Tibial nerve (tissue), 4 donors: ENCODE measurements around the gene SLCO4C1. TPM values are rescaled to one million over a fixed set of nuclear protein-coding genes. Genes with fewer than 3 reads are reported as not detected.

Source experiments
- DNase-seq, 2 donors: peaks; one replicate each; pipeline ENCODE4 v3.0.0-alpha.2; 2019; ENCODE audit warnings: low spot score in 2 of 2
- H3K27ac ChIP-seq, 4 donors: fragments of 200-600 bp; sonication (generic) in 3 of 4; one replicate each; pipeline ENCODE4 v1.5.1; 2017 to 2019; ENCODE audit warnings: mild to moderate bottlenecking in 1 of 4
- H3K27me3 ChIP-seq, 2 donors: fragments of 200-600 bp; sonication (generic) in 1 of 2; one replicate each; pipeline versions ENCODE4 v1.5.1 to v1.6.0; 2017 to 2019
- H3K36me3 ChIP-seq, 3 donors: fragments of 200-600 bp; sonication (generic); one replicate each; pipeline ENCODE4 v1.5.1; 2018 to 2019
- H3K4me1 ChIP-seq, 4 donors: fragments of 200-600 bp; sonication (generic) in 3 of 4; one replicate each; pipeline ENCODE4 v1.5.1; 2017 to 2019
- H3K4me3 ChIP-seq, 4 donors: fragments of 200-600 bp; sonication (generic) in 3 of 4; one replicate each; pipeline ENCODE4 v1.5.1; 2017 to 2019; ENCODE audit warnings: mild to moderate bottlenecking in 1 of 4, moderate library complexity in 1 of 4
- H3K9me3 ChIP-seq, 4 donors: fragments of 200-600 bp; sonication (generic) in 3 of 4; one replicate each; pipeline ENCODE4 v1.5.1; 2017 to 2019
- EP300 ChIP-seq, 2 donors: sonication (generic); formaldehyde crosslinking; IDR thresholded peaks; one replicate each; pipeline ENCODE4 v1.6.1; 2017; ENCODE audit warnings: antibody characterized with exemption in 2 of 2, mild to moderate bottlenecking in 1 of 2
- POLR2A ChIP-seq, 2 donors: fragments of 450-650 bp; IDR thresholded peaks; one replicate each; pipeline ENCODE4 v1.6.1; 2017; ENCODE audit warnings: antibody characterized with exemption in 2 of 2, mild to moderate bottlenecking in 2 of 2, moderate library complexity in 2 of 2
- WGBS, 2 donors: methylation state at CpG; one replicate each; pipeline ENCODE4 v1.1.5; 2018; 5-methylcytosine and 5-hydroxymethylcytosine counted together
- total RNA-seq, 4 donors: library from RNA; depleted of rRNA; stranded (reverse); fragments of >200 nt; gene quantifications; one replicate each; pipeline ENCODE4 v1.1.0, GENCODE V29; 2016
- TF ChIP-seq, protein P1 (sequence below), 5 experiments: fragments of 200-600 bp in 3 of 5; fragments of 450-650 bp in 2 of 5; sonication (generic) in 3 of 5; IDR thresholded peaks; one replicate each; pipeline ENCODE4 v1.5.1; 2016 to 2019; ENCODE audit warnings: antibody characterized with exemption in 5 of 5, mild to moderate bottlenecking in 3 of 5, moderate library complexity in 2 of 5

Gene SLCO4C1
- total RNA-seq, 4 donors from 2014 or later: not detected

DNA sequence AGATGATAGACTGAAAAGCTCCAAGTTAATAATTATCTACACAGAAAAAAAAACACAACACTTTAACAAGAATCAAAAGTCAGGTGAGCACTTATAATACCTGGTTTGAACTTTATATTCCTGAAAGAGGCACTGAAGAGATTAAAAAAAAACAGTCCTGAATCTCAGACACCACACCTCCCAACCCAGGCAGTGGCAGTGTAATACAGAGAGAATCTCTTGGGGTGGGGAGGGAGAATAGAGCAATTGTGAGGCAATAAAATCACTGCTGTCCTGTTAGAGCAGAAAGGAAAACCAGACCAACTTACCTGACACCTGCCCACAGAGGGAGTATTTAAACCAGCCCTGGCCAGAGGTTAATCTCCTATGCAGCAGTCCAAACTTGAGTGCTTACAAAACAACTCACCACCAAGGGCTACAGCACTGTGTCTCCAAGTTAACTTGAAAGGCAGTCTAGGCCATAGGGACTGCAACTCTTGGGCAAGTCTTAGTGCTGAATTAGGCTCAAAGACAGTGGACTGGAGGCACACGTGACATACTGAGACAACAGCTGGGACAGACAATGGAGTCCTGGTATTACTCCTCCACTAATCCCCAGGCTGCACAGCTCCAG, 54.2 kb downstream of the SLCO4C1 start:
- TF ChIP-seq, protein P1, sequence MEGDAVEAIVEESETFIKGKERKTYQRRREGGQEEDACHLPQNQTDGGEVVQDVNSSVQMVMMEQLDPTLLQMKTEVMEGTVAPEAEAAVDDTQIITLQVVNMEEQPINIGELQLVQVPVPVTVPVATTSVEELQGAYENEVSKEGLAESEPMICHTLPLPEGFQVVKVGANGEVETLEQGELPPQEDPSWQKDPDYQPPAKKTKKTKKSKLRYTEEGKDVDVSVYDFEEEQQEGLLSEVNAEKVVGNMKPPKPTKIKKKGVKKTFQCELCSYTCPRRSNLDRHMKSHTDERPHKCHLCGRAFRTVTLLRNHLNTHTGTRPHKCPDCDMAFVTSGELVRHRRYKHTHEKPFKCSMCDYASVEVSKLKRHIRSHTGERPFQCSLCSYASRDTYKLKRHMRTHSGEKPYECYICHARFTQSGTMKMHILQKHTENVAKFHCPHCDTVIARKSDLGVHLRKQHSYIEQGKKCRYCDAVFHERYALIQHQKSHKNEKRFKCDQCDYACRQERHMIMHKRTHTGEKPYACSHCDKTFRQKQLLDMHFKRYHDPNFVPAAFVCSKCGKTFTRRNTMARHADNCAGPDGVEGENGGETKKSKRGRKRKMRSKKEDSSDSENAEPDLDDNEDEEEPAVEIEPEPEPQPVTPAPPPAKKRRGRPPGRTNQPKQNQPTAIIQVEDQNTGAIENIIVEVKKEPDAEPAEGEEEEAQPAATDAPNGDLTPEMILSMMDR (IDR thresholded peaks at IDR 0.05): no peak
- TF ChIP-seq POLR2A (IDR thresholded peaks at IDR 0.05): no peak
- no peak for TF ChIP-seq EP300 (IDR thresholded peaks at IDR 0.05)
- WGBS, 2 donors: 57 to 82% methylated on average over 1 of the region's 1 CpG
- no peaks in the 10 kb centered on the region for H3K4me1 ChIP-seq
- DNase-seq: no peak
- no peak overlapping the region for H3K4me3 ChIP-seq
- H3K36me3 ChIP-seq: no peaks in the 10 kb centered on the region
- no peak overlapping the region for H3K27ac ChIP-seq
- no peaks in the 10 kb centered on the region for H3K27me3 ChIP-seq
- peaks cover 0 to 6% (median 0%) of the 10 kb centered on the region in 4 donors for H3K9me3 ChIP-seq

- no peak for DNase-seq
- Histone ChIP-seq H3K4me3 (no peak overlapping the region), H3K9me3 (peaks cover 0 to 8% (median 0%) of the 10 kb centered on the region in 4 donors), H3K27ac (no peak overlapping the region), H3K27me3 (no peaks in the 10 kb centered on the region), H3K4me1 (no peaks in the 10 kb centered on the region), H3K36me3 (no peaks in the 10 kb centered on the region)
- WGBS, 2 donors: 77 to 89% methylated on average over 7 of the region's 7 CpGs
- TF ChIP-seq EP300 (IDR thresholded peaks at IDR 0.05): no peak
- no peak for TF ChIP-seq POLR2A (IDR thresholded peaks at IDR 0.05)
- TF ChIP-seq, protein P1 (IDR thresholded peaks at IDR 0.05): no peak
Observed at GRCh38 chr5:102231693-102232619, 64.1 kb downstream of the SLCO4C1 start.

GRCh38 chr5:102229685-102230084, 66.4 kb downstream of the SLCO4C1 start:
- peaks cover 0 to 9% (median 0%) of the 10 kb centered on the region in 4 donors for H3K9me3 ChIP-seq

GRCh38 chr5:102226321-102226720, 69.8 kb downstream of the SLCO4C1 start:
- no peaks in the 10 kb centered on the region for H3K4me1 ChIP-seq
- no peaks in the 10 kb centered on the region for H3K36me3 ChIP-seq
- DNase-seq: no peak
- H3K9me3 ChIP-seq: peaks cover 0 to 21% (median 0%) of the 10 kb centered on the region in 4 donors
- TF ChIP-seq, protein P1 (IDR thresholded peaks at IDR 0.05): no peak
- TF ChIP-seq POLR2A (IDR thresholded peaks at IDR 0.05) (no peak), EP300 (IDR thresholded peaks at IDR 0.05) (no peak)
- H3K4me3 ChIP-seq: no peak overlapping the region
- H3K27me3 ChIP-seq: no peaks in the 10 kb centered on the region
- WGBS, 2 donors: 69 to 90% methylated on average over 1 of the region's 1 CpG
- H3K27ac ChIP-seq: no peak overlapping the region

More at GRCh38 chr5:102229685-102230084, 66.4 kb downstream of the SLCO4C1 start:
- 38 to 46% methylated on average over 1 of the region's 1 CpG for WGBS, 2 donors
- TF ChIP-seq, protein P1 (IDR thresholded peaks at IDR 0.05): no peak
- TF ChIP-seq POLR2A (IDR thresholded peaks at IDR 0.05) (no peak), EP300 (IDR thresholded peaks at IDR 0.05) (no peak)
- no peaks in the 10 kb centered on the region for H3K36me3 ChIP-seq
- no peak overlapping the region for H3K4me3 ChIP-seq
- H3K4me1 ChIP-seq: no peaks in the 10 kb centered on the region
- no peak overlapping the region for H3K27ac ChIP-seq
- no peak for DNase-seq
- no peaks in the 10 kb centered on the region for H3K27me3 ChIP-seq
